C4-2B (cell line): ENCODE results near the gene SLC25A42.

Experiments used
- H3K27ac ChIP-seq: fragments of 450-650 bp; 2 replicates; pipeline ENCODE4 v1.5.1; 2017
- ZFX ChIP-seq: fragments of 450-650 bp; IDR thresholded peaks from 2 replicates; pipeline ENCODE4 v1.6.1; 2017
- TF ChIP-seq, protein P1 (sequence below): fragments of 450-650 bp; conservative IDR thresholded peaks from 2 replicates; pipeline ENCODE4 v1.5.1; 2017; ENCODE audit warnings: mild to moderate bottlenecking

The SLC25A42 gene

DNA sequence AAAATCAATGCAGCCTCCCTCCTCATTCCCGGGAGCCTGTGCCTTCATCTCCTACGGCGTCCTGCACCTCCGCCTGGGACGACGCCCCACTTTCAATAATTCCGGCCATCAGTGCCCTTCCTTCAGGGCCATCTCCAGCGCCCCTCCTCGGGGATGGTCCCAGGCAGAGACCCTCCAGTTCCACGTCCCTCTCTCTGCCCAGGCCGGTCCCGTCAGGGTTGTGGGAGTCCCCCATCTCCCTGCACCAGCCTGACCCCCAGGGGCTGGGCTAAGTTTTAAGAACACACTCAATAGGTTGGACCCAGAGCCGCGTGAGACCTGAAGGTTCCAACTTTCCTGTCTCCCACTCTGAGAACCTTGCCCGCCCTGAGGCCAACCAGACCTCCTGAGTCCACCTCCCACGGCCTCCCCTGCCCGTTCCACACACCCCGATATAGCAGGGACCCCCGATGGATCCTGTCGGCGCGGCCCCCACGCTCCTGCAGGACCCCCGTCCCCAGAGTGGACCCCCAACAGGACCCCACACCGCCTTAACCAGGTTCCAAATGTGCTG is 73.8 kb downstream of the SLC25A42 start:
- TF ChIP-seq ZFX, result no peak
- TF ChIP-seq, protein P1, sequence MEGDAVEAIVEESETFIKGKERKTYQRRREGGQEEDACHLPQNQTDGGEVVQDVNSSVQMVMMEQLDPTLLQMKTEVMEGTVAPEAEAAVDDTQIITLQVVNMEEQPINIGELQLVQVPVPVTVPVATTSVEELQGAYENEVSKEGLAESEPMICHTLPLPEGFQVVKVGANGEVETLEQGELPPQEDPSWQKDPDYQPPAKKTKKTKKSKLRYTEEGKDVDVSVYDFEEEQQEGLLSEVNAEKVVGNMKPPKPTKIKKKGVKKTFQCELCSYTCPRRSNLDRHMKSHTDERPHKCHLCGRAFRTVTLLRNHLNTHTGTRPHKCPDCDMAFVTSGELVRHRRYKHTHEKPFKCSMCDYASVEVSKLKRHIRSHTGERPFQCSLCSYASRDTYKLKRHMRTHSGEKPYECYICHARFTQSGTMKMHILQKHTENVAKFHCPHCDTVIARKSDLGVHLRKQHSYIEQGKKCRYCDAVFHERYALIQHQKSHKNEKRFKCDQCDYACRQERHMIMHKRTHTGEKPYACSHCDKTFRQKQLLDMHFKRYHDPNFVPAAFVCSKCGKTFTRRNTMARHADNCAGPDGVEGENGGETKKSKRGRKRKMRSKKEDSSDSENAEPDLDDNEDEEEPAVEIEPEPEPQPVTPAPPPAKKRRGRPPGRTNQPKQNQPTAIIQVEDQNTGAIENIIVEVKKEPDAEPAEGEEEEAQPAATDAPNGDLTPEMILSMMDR, result no peak
- peak overlapping the region; percentile 82 for H3K27ac ChIP-seq

DNA sequence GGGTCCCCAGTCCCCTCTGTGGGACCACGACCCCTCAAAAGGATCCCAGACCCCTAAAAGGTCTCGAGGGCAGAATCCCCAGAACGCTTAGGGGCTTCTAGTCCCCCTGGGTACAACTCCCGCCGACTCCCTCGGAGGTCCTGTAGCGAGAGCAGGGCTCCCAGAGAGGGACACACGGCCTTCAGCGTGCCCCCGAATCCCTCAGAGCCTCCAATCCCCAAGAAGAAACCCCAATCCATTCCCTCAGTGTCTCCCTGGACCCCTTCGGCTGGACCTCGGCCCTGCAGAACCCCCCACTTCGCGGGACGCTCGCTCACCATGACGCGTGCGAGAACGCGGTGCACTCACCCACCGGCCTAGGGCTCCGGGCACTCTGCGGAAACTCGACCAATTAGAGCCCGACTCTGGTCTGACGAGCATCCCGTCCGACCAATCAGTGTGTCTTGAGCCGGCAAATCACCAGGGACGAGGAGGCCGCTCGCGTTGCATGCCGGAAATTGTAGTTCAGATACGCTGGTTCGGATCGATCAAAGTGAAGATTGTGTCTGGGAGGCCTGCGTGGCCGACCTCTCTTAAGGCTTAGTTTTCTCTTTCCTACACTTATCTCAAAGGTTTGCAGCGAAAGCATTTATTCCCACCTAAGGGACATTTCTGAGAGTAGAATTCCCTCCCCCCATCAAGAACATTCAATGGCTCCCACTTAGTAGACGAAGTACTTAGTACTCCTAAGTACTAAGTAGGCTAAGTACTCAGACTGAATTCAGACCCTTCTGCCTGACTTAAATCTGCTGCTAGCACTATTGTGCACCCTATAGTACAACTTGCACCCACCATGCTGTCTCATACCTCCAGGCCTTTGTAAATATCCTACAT is 74.6 kb downstream of the SLC25A42 start, which contains the start of gene TMEM161A:
Gene TMEM161A (minus strand): TSS at position 370 of the 873 bp plus-strand sequence. CDS start 50 bp downstream, at position 320.
- TF ChIP-seq, protein P1, result no peak
- peak; percentile 29; the same call in 1 of the 2 replicates for TF ChIP-seq ZFX
- peak within 1 kb of the TSS; percentile 82 for H3K27ac ChIP-seq

DNA sequence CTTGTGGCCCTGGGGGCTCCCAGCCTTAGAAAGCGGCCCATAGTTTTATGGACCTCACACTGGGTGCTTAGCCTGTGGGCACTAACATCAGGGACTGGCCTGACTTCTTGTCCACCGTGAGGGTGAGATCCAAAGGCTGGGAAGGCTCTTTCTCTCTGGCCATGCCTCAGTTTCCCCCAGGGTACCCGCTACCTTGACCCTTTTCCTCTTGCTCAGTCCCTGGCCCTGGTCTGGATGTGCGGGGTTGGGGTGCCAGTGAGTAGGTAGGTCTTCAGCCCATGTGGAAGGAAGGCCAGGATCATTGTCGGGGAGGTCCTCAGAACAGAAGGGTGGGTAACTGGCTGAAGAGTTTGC is 76.1 kb downstream of the SLC25A42 start:
- H3K27ac ChIP-seq, result no peak overlapping the region
- TF ChIP-seq ZFX, result no peak
- TF ChIP-seq, protein P1, result peak; percentile 69

DNA sequence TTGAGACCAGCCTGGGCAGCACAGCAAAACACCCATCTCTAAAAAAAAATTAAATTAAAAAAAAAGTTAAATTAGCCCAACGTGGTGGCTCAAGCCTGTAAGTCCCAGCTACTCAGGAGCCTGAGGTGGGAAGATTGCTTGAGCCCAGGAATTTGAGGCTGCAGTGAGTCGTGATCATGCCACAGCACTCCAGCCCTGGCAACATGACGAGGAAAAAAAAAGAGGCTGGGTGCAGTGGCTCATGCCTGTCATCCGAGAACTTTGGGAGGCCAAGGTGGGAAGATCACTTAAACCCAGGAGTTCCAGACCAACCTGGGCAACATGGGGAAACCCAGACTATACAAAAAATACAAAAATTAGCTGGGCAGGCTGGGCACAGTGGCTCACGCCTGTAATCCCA is 76.7 kb downstream of the SLC25A42 start:
- TF ChIP-seq ZFX, result no peak
- TF ChIP-seq, protein P1, result no peak
- H3K27ac ChIP-seq, result no peak overlapping the region

DNA sequence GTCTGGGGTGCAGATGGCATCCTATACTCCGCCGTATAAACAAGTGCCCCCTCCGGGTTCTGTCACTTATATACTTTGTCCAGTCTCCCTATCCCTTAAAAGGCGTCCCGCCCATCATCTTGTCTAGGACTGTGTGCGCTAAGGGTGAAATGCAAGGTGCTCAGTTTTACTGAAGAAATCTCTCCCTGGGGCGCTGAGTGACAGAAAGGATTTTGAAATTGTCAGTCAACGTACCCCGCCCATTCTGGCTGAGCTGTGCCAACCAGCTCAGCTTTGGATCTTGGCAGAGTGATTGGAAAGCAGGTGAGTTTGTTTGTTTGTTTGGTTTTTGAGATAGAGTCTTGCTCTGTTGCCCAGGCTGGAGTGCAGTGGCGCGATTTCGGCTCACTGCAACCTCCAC is 78.6 kb downstream of the SLC25A42 start:
- no peak overlapping the region for H3K27ac ChIP-seq
- TF ChIP-seq, protein P1, result no peak
- no peak for TF ChIP-seq ZFX

- H3K27ac ChIP-seq, result no peak overlapping the region
Observed at GRCh38 chr19:19145281-19145680, 81.5 kb downstream of the SLC25A42 start.

More at GRCh38 chr19:19145281-19145680, 81.5 kb downstream of the SLC25A42 start:
- TF ChIP-seq, protein P1, result no peak
- TF ChIP-seq ZFX, result no peak
